Small intestine (tissue), 7 donors: ENCODE measurements around the gene FOXK1. TPM values are rescaled to one million over a fixed set of nuclear protein-coding genes. Genes with fewer than 3 reads are reported as not detected.

Source experiments
- DNase-seq, 2 donors: peaks; one replicate each; pipeline versions ENCODE4 v3.0.0 to v3.0.0-alpha.2; 2013
- FAIRE-seq: peaks from 2 replicates; lab custom pipeline; 2012; peaks lifted over from hg19 to GRCh38; lab: Jason Lieb, UNC
- H3K27ac ChIP-seq, 3 donors: one replicate each; pipeline ENCODE4 v1.5.1; 2013; ENCODE audit warnings: low read length in 2 of 3, mild to moderate bottlenecking in 2 of 3, control low read depth in 1 of 3, inconsistent platforms in 1 of 3, low read depth in 1 of 3, moderate library complexity in 1 of 3
- H3K27me3 ChIP-seq, 3 donors: one replicate each; pipeline ENCODE4 v1.6.1; 2013; ENCODE audit warnings: low read length in 3 of 3, inconsistent platforms in 1 of 3; ENCODE audit not compliant: control insufficient read depth in 3 of 3, insufficient read depth in 3 of 3
- H3K36me3 ChIP-seq, 3 donors: one replicate each; pipeline ENCODE4 v1.6.1; 2013; ENCODE audit warnings: low read length in 3 of 3, inconsistent platforms in 1 of 3, low read depth in 1 of 3, mild to moderate bottlenecking in 1 of 3, moderate library complexity in 1 of 3; ENCODE audit not compliant: control insufficient read depth in 3 of 3, insufficient read depth in 2 of 3
- H3K4me1 ChIP-seq, 3 donors: one replicate each; pipeline ENCODE4 v1.6.1; 2013; ENCODE audit warnings: low read length in 2 of 3, inconsistent platforms in 1 of 3, low read depth in 1 of 3, mild to moderate bottlenecking in 1 of 3, moderate library complexity in 1 of 3; ENCODE audit not compliant: control insufficient read depth in 3 of 3, insufficient read depth in 2 of 3
- H3K4me3 ChIP-seq, 3 donors: one replicate each; pipeline ENCODE4 v1.5.1; 2013; ENCODE audit warnings: low read length in 3 of 3, control low read depth in 1 of 3, inconsistent platforms in 1 of 3, low read depth in 1 of 3, mild to moderate bottlenecking in 1 of 3, moderate library complexity in 1 of 3
- H3K9me3 ChIP-seq, 2 donors: one replicate each; pipeline ENCODE4 v1.6.1; 2013; ENCODE audit warnings: low read depth in 1 of 2, low read length in 1 of 2; ENCODE audit not compliant: control insufficient read depth in 2 of 2, insufficient read depth in 1 of 2
- WGBS, 3 donors: extraction: QIAGEN DNeasy Blood & Tissue Kit; methylation state at CpG; one replicate each; pipeline ENCODE4 v1.1.7; 2013; 5-methylcytosine and 5-hydroxymethylcytosine counted together
- polyA plus RNA-seq, 4 donors: library from polyadenylated mRNA; stranded (reverse) in 3 of 4; unstranded in 1 of 4; fragments of 200-250 nt in 3 of 4; fragments of 120-200 nt in 1 of 4; gene quantifications; one replicate each; pipeline versions ENCODE4 v1.2.1 to v1.2.3, GENCODE V29; 2013
- donor health status: healthy with polysubstance abuse.
- donor health status: control.
- donor health status: control.
- donor health status: Bipolar disorder and iron deficiency.
- donor health status: healthy.

The FOXK1 gene
- polyA plus RNA-seq, 4 donors, result 1.4 to 12.5 (median 6.2) TPM

GRCh38 chr7:4725850-4726450, 43.9 kb downstream of the FOXK1 start:
- FAIRE-seq, result no peak
- Histone ChIP-seq H3K27ac (peak overlapping the region; percentile 63 to 92 (median 90)), H3K36me3 (peaks cover 0 to 81% (median 0%) of the 10 kb centered on the region in 3 donors), H3K27me3 (no peaks in the 10 kb centered on the region), H3K4me3 (peak overlapping the region in 2 of 3 donors; percentile 43 to 44), H3K9me3 (no peaks in the 10 kb centered on the region), H3K4me1 (peaks cover 0 to 16% (median 0%) of the 10 kb centered on the region in 3 donors)
- 63 to 85% (median 81%) methylated on average over 15 of the region's 15 CpGs for WGBS, 3 donors
- DNase-seq, result no peak

GRCh38 chr7:4726566-4726965, 44.5 kb downstream of the FOXK1 start:
- no peak for FAIRE-seq
- H3K36me3 ChIP-seq, result peaks cover 0 to 76% (median 0%) of the 10 kb centered on the region in 3 donors
- DNase-seq, result no peak
- H3K27ac ChIP-seq, result peak overlapping the region in 1 of 3 donors; percentile 90
- WGBS, 3 donors, result 87 to 95% (median 92%) methylated on average over 9 of the region's 9 CpGs
- H3K9me3 ChIP-seq, result no peaks in the 10 kb centered on the region
- H3K4me1 ChIP-seq, result peaks cover 0 to 16% (median 0%) of the 10 kb centered on the region in 3 donors
- no peak overlapping the region for H3K4me3 ChIP-seq
- H3K27me3 ChIP-seq, result no peaks in the 10 kb centered on the region

- no peaks in the 10 kb centered on the region for H3K27me3 ChIP-seq
- FAIRE-seq, result no peak
- peaks cover 0 to 16% (median 0%) of the 10 kb centered on the region in 3 donors for H3K4me1 ChIP-seq
- H3K27ac ChIP-seq, result no peak overlapping the region
- WGBS, 3 donors, result 92 to 94% (median 93%) methylated on average over 20 of the region's 20 CpGs
- no peak for DNase-seq
- H3K36me3 ChIP-seq, result peaks cover 0 to 76% (median 0%) of the 10 kb centered on the region in 3 donors
- H3K4me3 ChIP-seq, result no peak overlapping the region
- H3K9me3 ChIP-seq, result no peaks in the 10 kb centered on the region
Observed at GRCh38 chr7:4727914-4728705, 46.0 kb downstream of the FOXK1 start.

- Histone ChIP-seq H3K4me1 (peaks cover 0 to 15% (median 0%) of the 10 kb centered on the region in 3 donors), H3K27me3 (no peaks in the 10 kb centered on the region), H3K4me3 (no peak overlapping the region), H3K36me3 (peaks cover 0 to 78% (median 0%) of the 10 kb centered on the region in 3 donors), H3K9me3 (no peaks in the 10 kb centered on the region), H3K27ac (no peak overlapping the region)
- 89 to 93% (median 93%) methylated on average over 17 to 19 of the region's 19 CpGs for WGBS, 3 donors
- DNase-seq (no peak), FAIRE-seq (no peak)
Observed at GRCh38 chr7:4729266-4729665, 47.2 kb downstream of the FOXK1 start.

DNA sequence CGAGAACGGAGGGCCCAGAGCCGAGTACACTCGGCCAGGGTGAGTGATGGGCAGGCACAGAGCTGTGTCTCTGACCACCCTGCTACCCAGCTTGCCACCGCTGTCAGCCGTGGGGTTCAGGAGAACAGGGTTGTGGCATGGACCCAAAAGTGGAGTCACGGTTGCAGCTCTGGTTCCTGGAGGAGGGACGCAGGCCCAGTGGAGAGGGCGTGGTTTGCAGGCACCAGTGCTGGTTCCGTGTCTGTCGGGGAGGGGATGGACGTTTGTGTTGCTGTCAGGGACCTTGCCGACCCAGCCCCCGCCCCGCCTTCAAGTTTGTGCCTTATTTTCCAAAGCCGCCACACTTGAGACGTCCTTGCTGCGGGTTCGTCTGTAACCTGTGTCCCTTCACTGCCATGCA, 48.2 kb downstream of the FOXK1 start:
- no peak overlapping the region for H3K27ac ChIP-seq
- H3K4me1 ChIP-seq, result peaks cover 0 to 5% (median 0%) of the 10 kb centered on the region in 3 donors
- FAIRE-seq (no peak), DNase-seq (no peak)
- H3K9me3 ChIP-seq, result no peaks in the 10 kb centered on the region
- H3K36me3 ChIP-seq, result peaks cover 0 to 78% (median 0%) of the 10 kb centered on the region in 3 donors
- H3K4me3 ChIP-seq, result no peak overlapping the region
- no peaks in the 10 kb centered on the region for H3K27me3 ChIP-seq
- 89 to 92% (median 90%) methylated on average over 19 of the region's 19 CpGs for WGBS, 3 donors

GRCh38 chr7:4730971-4731370, 48.9 kb downstream of the FOXK1 start:
- H3K36me3 ChIP-seq, result peaks cover 0 to 81% (median 0%) of the 10 kb centered on the region in 3 donors
- DNase-seq (no peak), FAIRE-seq (no peak)
- no peaks in the 10 kb centered on the region for H3K4me1 ChIP-seq
- 73 to 88% (median 84%) methylated on average over 10 of the region's 10 CpGs for WGBS, 3 donors
- no peaks in the 10 kb centered on the region for H3K9me3 ChIP-seq
- H3K27ac ChIP-seq, result no peak overlapping the region
- H3K4me3 ChIP-seq, result no peak overlapping the region
- no peaks in the 10 kb centered on the region for H3K27me3 ChIP-seq

GRCh38 chr7:4731803-4732202, 49.7 kb downstream of the FOXK1 start:
- peaks cover 0 to 76% (median 0%) of the 10 kb centered on the region in 3 donors for H3K36me3 ChIP-seq
- 93 to 95% (median 94%) methylated on average over 16 of the region's 16 CpGs for WGBS, 3 donors
- H3K27ac ChIP-seq, result no peak overlapping the region
- H3K27me3 ChIP-seq, result no peaks in the 10 kb centered on the region
- FAIRE-seq (no peak), DNase-seq (no peak)
- no peak overlapping the region for H3K4me3 ChIP-seq
- no peaks in the 10 kb centered on the region for H3K4me1 ChIP-seq
- no peaks in the 10 kb centered on the region for H3K9me3 ChIP-seq

- Histone ChIP-seq H3K36me3 (peaks cover 0 to 72% (median 0%) of the 10 kb centered on the region in 3 donors), H3K27me3 (no peaks in the 10 kb centered on the region), H3K27ac (no peak overlapping the region), H3K4me3 (no peak overlapping the region), H3K9me3 (no peaks in the 10 kb centered on the region), H3K4me1 (peaks cover 0 to 7% (median 0%) of the 10 kb centered on the region in 3 donors)
- DNase-seq, result no peak
- FAIRE-seq, result no peak
- WGBS, 3 donors, result 78 to 83% (median 79%) methylated on average over 15 of the region's 15 CpGs
Observed at GRCh38 chr7:4733936-4734528, 51.9 kb downstream of the FOXK1 start.
